ENCODE results near the gene MAPK10. TPM values are rescaled to one million over a fixed set of nuclear protein-coding genes. Genes with fewer than 3 reads are reported as not detected.

The MAPK10 gene
- total RNA-seq, 1 experiment from 2014 or later = 5.2 TPM

DNA sequence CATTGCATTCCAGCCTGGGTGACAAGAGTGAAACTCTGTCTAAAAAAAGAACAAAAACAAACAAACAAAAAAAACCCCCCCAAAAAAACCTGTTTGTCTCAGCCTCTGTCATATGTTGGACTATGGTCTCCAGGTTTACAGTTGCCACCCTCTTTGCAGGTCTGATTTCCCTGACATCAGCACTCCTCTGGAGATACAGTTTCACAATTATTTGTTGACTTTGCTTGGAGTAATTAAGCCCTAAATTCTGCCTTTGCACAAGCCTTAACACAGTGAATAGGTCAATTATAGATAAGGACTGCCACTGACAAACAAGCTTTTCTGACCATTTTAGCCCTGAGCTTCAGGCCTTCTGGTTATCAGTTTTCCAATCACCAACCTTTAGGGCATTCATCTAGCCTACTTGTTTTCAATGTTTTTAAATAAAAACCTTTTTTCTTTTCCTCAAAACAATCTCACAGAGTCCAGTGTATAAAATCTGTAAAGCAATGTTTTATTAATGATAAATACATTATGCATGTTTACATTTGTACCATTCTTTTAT, 20.4 kb upstream of the MAPK10 start:
- DNase-seq (ENCODE audit: low spot score) (no peak), ATAC-seq (no peak)
- ChIA-PET CTCF (no interaction called here), POLR2A (no interaction called here)
- Mint-ChIP-seq H3K36me3 (peaks cover 30% of the 10 kb centered on the region), H3K27me3 (ENCODE audit: low read depth) (no peaks in the 10 kb centered on the region; the same call in 1 of the 2 replicates), H3K9me3 (peaks cover 39% of the 10 kb centered on the region), H3K4me1 (no peaks in the 10 kb centered on the region), H3K4me3 (no peak overlapping the region), H3K27ac (no peak overlapping the region)
- no peak for TF ChIP-seq ATF1 (CRISPR knock-in tag; IDR thresholded peaks at IDR 0.05)
- no peak for TF ChIP-seq HMGA2 (CRISPR knock-in tag; IDR thresholded peaks at IDR 0.05)
- no peak for TF ChIP-seq ZNF219 (CRISPR knock-in tag; IDR thresholded peaks at IDR 0.05; ENCODE audit: borderline replicate concordance)
- no peak for TF ChIP-seq NR1H2 (CRISPR knock-in tag; IDR thresholded peaks at IDR 0.05)
- TF ChIP-seq CBFB (CRISPR knock-in tag; IDR thresholded peaks at IDR 0.05; ENCODE audit: low read depth) = no peak
- TF ChIP-seq, protein P1, sequence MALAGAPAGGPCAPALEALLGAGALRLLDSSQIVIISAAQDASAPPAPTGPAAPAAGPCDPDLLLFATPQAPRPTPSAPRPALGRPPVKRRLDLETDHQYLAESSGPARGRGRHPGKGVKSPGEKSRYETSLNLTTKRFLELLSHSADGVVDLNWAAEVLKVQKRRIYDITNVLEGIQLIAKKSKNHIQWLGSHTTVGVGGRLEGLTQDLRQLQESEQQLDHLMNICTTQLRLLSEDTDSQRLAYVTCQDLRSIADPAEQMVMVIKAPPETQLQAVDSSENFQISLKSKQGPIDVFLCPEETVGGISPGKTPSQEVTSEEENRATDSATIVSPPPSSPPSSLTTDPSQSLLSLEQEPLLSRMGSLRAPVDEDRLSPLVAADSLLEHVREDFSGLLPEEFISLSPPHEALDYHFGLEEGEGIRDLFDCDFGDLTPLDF (CRISPR knock-in tag; IDR thresholded peaks at IDR 0.05) = no peak
- TF ChIP-seq JAZF1 (CRISPR knock-in tag; IDR thresholded peaks at IDR 0.05) = no peak
- no peak for TF ChIP-seq KAT7 (CRISPR knock-in tag; IDR thresholded peaks at IDR 0.05; ENCODE audit: borderline replicate concordance)
- no peak for TF ChIP-seq CDX4 (CRISPR knock-in tag; IDR thresholded peaks at IDR 0.05; ENCODE audit: borderline replicate concordance)
- TF ChIP-seq ESRRA (CRISPR knock-in tag; IDR thresholded peaks at IDR 0.05; ENCODE audit: borderline replicate concordance) = no peak
- no peak for TF ChIP-seq NR3C1 (CRISPR knock-in tag; conservative IDR thresholded peaks at IDR 0.05; ENCODE audit: low read depth)

DNA sequence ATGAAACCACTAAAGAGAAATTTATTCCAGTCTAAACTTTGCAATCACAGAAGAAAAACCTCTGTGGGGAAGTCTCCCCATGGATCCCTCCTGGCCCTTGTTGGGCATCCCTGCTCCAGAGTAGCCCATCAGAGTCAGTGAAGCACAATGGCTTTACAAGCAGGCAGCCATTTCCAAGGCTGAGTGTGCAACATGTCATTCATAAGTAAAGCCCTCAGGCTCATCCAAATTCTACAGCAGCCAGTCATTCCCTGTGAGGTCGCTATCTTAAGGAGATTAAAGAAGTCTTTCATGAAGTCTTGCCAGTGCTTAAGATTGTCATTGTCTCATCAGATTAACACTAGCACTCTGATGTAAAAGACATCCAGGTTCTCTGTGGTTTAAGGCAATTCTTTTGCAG, 17.0 kb upstream of the MAPK10 start:
- Mint-ChIP-seq H3K9me3 (peaks cover 61% of the 10 kb centered on the region), H3K27ac (no peak overlapping the region), H3K27me3 (ENCODE audit: low read depth) (no peaks in the 10 kb centered on the region; the same call in 1 of the 2 replicates), H3K4me3 (no peak overlapping the region), H3K4me1 (no peaks in the 10 kb centered on the region), H3K36me3 (peaks cover 45% of the 10 kb centered on the region)
- DNase-seq (ENCODE audit: low spot score) = no peak
- POLR2A ChIA-PET = no interaction called here
- CTCF ChIA-PET = no interaction called here
- no peak for ATAC-seq
- TF ChIP-seq HMGXB4 (CRISPR knock-in tag; IDR thresholded peaks at IDR 0.05) (no peak), SP1 (CRISPR knock-in tag; conservative IDR thresholded peaks at IDR 0.05) (no peak), NFE2L1 (CRISPR knock-in tag; IDR thresholded peaks at IDR 0.05) (no peak), IRF1 (CRISPR knock-in tag; IDR thresholded peaks at IDR 0.05) (no peak), SOX15 (CRISPR knock-in tag; IDR thresholded peaks at IDR 0.05) (no peak), SMAD4 (CRISPR knock-in tag; IDR thresholded peaks at IDR 0.05) (no peak), TCF7 (CRISPR knock-in tag; IDR thresholded peaks at IDR 0.05; ENCODE audit: low read depth) (no peak), ZNF416 (CRISPR knock-in tag; IDR thresholded peaks at IDR 0.05) (no peak), ZNF232 (CRISPR knock-in tag; IDR thresholded peaks at IDR 0.05) (no peak), NR3C1 (CRISPR knock-in tag; conservative IDR thresholded peaks at IDR 0.05; ENCODE audit: low read depth) (no peak)
- TF ChIP-seq, protein P2, sequence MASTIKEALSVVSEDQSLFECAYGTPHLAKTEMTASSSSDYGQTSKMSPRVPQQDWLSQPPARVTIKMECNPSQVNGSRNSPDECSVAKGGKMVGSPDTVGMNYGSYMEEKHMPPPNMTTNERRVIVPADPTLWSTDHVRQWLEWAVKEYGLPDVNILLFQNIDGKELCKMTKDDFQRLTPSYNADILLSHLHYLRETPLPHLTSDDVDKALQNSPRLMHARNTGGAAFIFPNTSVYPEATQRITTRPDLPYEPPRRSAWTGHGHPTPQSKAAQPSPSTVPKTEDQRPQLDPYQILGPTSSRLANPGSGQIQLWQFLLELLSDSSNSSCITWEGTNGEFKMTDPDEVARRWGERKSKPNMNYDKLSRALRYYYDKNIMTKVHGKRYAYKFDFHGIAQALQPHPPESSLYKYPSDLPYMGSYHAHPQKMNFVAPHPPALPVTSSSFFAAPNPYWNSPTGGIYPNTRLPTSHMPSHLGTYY (CRISPR knock-in tag; IDR thresholded peaks at IDR 0.05) = no peak
- TF ChIP-seq, protein P1 (CRISPR knock-in tag; IDR thresholded peaks at IDR 0.05) = no peak

Data from WTC11 (cell line).